DND-41 (cell line): Measurements from ENCODE around the gene CRISPLD2.

ENCODE experiments used
- CTCF ChIP-seq: IDR thresholded peaks from 2 replicates; pipeline ENCODE4 v1.5.1; 2012; ENCODE audit warnings: borderline replicate concordance, low read length, moderate library complexity, mild to moderate bottlenecking; ENCODE audit not compliant: poor library complexity, severe bottlenecking; ENCODE audit errors: extremely low read depth
- EZH2 ChIP-seq: IDR thresholded peaks from 3 replicates; pipeline ENCODE4 v1.6.1; 2012; ENCODE audit warnings: borderline replicate concordance, low read depth, mild to moderate bottlenecking, moderate library complexity, low read length, inconsistent platforms; ENCODE audit not compliant: severe bottlenecking

GRCh38 chr16:84916850-84917249 is 97.1 kb downstream of the CRISPLD2 start:
- TF ChIP-seq EZH2 (no peak), CTCF (no peak)
